HG03280 (cell line): ENCODE results near the gene VDR.

Experiments
- ATAC-seq: cut with Tn5 transposase; IDR thresholded peaks from one replicate; pipeline ENCODE4 v1.9.1; 2021; ENCODE audit warnings: mild to moderate bottlenecking, moderate library complexity; ENCODE audit not compliant: unreplicated experiment

Gene VDR

GRCh38 chr12:47834199-47834903, 70.4 kb downstream of the VDR start:
- no peak for ATAC-seq

- no peak for ATAC-seq
Measured at GRCh38 chr12:47833591-47834012, 71.2 kb downstream of the VDR start.

- ATAC-seq: no peak
Measured at GRCh38 chr12:47832263-47832933, 72.4 kb downstream of the VDR start.

- no peak for ATAC-seq
Measured at GRCh38 chr12:47829584-47829983, 75.2 kb downstream of the VDR start.

- no peak for ATAC-seq
Measured at GRCh38 chr12:47828976-47829482, 75.8 kb downstream of the VDR start.

GRCh38 chr12:47828008-47828975, 76.5 kb downstream of the VDR start:
- ATAC-seq: no peak

- ATAC-seq: no peak
Measured at GRCh38 chr12:47825173-47825639, 79.6 kb downstream of the VDR start.

GRCh38 chr12:47824635-47825034, 80.2 kb downstream of the VDR start:
- no peak for ATAC-seq

- no peak for ATAC-seq
Measured at GRCh38 chr12:47824198-47824597, 80.6 kb downstream of the VDR start.

GRCh38 chr12:47823422-47824086, 81.2 kb downstream of the VDR start:
- ATAC-seq: no peak

GRCh38 chr12:47822863-47823262, 81.9 kb downstream of the VDR start:
- ATAC-seq: no peak

- ATAC-seq: no peak
Measured at GRCh38 chr12:47822401-47822800, 82.4 kb downstream of the VDR start.

GRCh38 chr12:47821346-47821706, 83.5 kb downstream of the VDR start:
- no peak for ATAC-seq

- no peak for ATAC-seq
Measured at GRCh38 chr12:47820631-47821345, 84.0 kb downstream of the VDR start.

- ATAC-seq: peak; percentile 47
Measured at GRCh38 chr12:47819896-47820630, 84.7 kb downstream of the VDR start, which contains the start of gene HDAC7. Gene HDAC7, minus strand, starts transcription at chr12:47819903. Its CDS starts 118 bp downstream, at chr12:47819785.

- ATAC-seq: peak; percentile 34
Measured at GRCh38 chr12:47819138-47819895, 85.5 kb downstream of the VDR start.

- peak; percentile 8 for ATAC-seq
Measured at GRCh38 chr12:47818467-47819137, 86.2 kb downstream of the VDR start.

- ATAC-seq: no peak
Measured at GRCh38 chr12:47818007-47818376, 86.8 kb downstream of the VDR start.
